Measurements from ENCODE around the gene SLC12A5. TPM values are rescaled to one million over a fixed set of nuclear protein-coding genes. Genes with fewer than 3 reads are reported as not detected.

Gene SLC12A5
- total RNA-seq, 4 donors from 2014 or later = not detected

GRCh38 chr20:46028110-46028509 is 905 bp upstream of the SLC12A5 start:
- H3K36me3 ChIP-seq = no peaks in the 10 kb centered on the region
- peaks cover 0 to 11% (median 6%) of the 10 kb centered on the region in 3 donors for H3K4me1 ChIP-seq
- no peak for DNase-seq
- TF ChIP-seq CTCF (IDR thresholded peaks at IDR 0.05) (no peak), POLR2A (IDR thresholded peaks at IDR 0.05) (no peak)
- H3K4me3 ChIP-seq = no peak overlapping the region
- H3K27me3 ChIP-seq = peaks cover 3 to 100% (median 32%) of the 10 kb centered on the region in 4 donors
- H3K9me3 ChIP-seq = no peaks in the 10 kb centered on the region
- no peak overlapping the region for H3K27ac ChIP-seq
- WGBS, 2 donors = 69% methylated on average over 6 of the region's 7 CpGs; no CpG with 5 or more reads in 1 of the 2 donors
- intact Hi-C loops (cut with DNase I) = loop anchor here (10.0 kb wide), 1 partner anchor 147 kb away; no protein-coding TSS in a partner anchor

GRCh38 chr20:46030284-46031013 is 1.4 kb downstream of the SLC12A5 start:
- peaks cover 0 to 11% (median 6%) of the 10 kb centered on the region in 3 donors for H3K4me1 ChIP-seq
- H3K4me3 ChIP-seq = no peak overlapping the region
- no peaks in the 10 kb centered on the region for H3K36me3 ChIP-seq
- intact Hi-C loops (cut with DNase I) = no loop called here
- no peaks in the 10 kb centered on the region for H3K9me3 ChIP-seq
- WGBS, 2 donors = 14 to 26% methylated on average over 3 to 8 of the region's 49 CpGs
- DNase-seq = no peak
- TF ChIP-seq POLR2A (IDR thresholded peaks at IDR 0.05) (no peak), CTCF (IDR thresholded peaks at IDR 0.05) (no peak)
- peaks cover 3 to 100% (median 29%) of the 10 kb centered on the region in 4 donors for H3K27me3 ChIP-seq
- no peak overlapping the region for H3K27ac ChIP-seq

GRCh38 chr20:46031014-46031569 is 2.1 kb downstream of the SLC12A5 start:
- Histone ChIP-seq H3K27me3 (peaks cover 3 to 100% (median 29%) of the 10 kb centered on the region in 4 donors), H3K9me3 (no peaks in the 10 kb centered on the region), H3K27ac (no peak overlapping the region), H3K4me3 (no peak overlapping the region), H3K4me1 (peaks cover 0 to 11% (median 6%) of the 10 kb centered on the region in 3 donors), H3K36me3 (no peaks in the 10 kb centered on the region)
- 7 to 41% methylated on average over 5 to 10 of the region's 11 CpGs for WGBS, 2 donors
- no peak for DNase-seq
- intact Hi-C loops (cut with DNase I) = no loop called here
- TF ChIP-seq POLR2A (IDR thresholded peaks at IDR 0.05) = no peak
- no peak for TF ChIP-seq CTCF (IDR thresholded peaks at IDR 0.05)

- H3K27ac ChIP-seq = no peak overlapping the region
- no peaks in the 10 kb centered on the region for H3K36me3 ChIP-seq
- H3K4me1 ChIP-seq = peaks cover 0 to 11% (median 6%) of the 10 kb centered on the region in 3 donors
- DNase-seq = no peak
- intact Hi-C loops (cut with DNase I) = no loop called here
- peak overlapping the region in 1 of 4 donors; percentile 2 for H3K4me3 ChIP-seq
- H3K27me3 ChIP-seq = peaks cover 3 to 100% (median 29%) of the 10 kb centered on the region in 4 donors
- no peaks in the 10 kb centered on the region for H3K9me3 ChIP-seq
- 2% methylated on average over 12 of the region's 55 CpGs; no CpG with 5 or more reads in 1 of the 2 donors for WGBS, 2 donors
- TF ChIP-seq POLR2A (IDR thresholded peaks at IDR 0.05) = no peak
- no peak for TF ChIP-seq CTCF (IDR thresholded peaks at IDR 0.05)
Measured at GRCh38 chr20:46031701-46032254, 2.8 kb downstream of the SLC12A5 start.

GRCh38 chr20:46034039-46034438 is 5.0 kb downstream of the SLC12A5 start:
- DNase-seq = no peak
- intact Hi-C loops (cut with DNase I) = no loop called here
- 65 to 78% methylated on average over 3 of the region's 3 CpGs for WGBS, 2 donors
- TF ChIP-seq POLR2A (IDR thresholded peaks at IDR 0.05) (no peak), CTCF (IDR thresholded peaks at IDR 0.05) (no peak)
- Histone ChIP-seq H3K27ac (no peak overlapping the region), H3K27me3 (peaks cover 0 to 89% (median 27%) of the 10 kb centered on the region in 4 donors), H3K4me3 (no peak overlapping the region), H3K9me3 (no peaks in the 10 kb centered on the region), H3K36me3 (no peaks in the 10 kb centered on the region), H3K4me1 (peaks cover 0 to 11% (median 6%) of the 10 kb centered on the region in 3 donors)
